CD4-positive, CD25-positive, alpha-beta regulatory T cell (primary cell): ENCODE measurements around the gene NSMF. TPM values are rescaled to one million over a fixed set of nuclear protein-coding genes. Genes with fewer than 3 reads are reported as not detected.
A peak's percentile ranks its signal among the peaks of the same experiment; 100 is the strongest.

ENCODE experiments used
- ATAC-seq, 2 donors: fragments of 150-1000 bp; cut with Tn5 transposase; one replicate each; pipeline ENCODE4 v1.10.0; 2021; ENCODE audit warnings: low read depth in 2 of 2, moderate number of reproducible peaks in 2 of 2, moderate library complexity in 1 of 2
- DNase-seq, 3 donors: peaks; one replicate each; pipeline versions ENCODE4 v3.0.0 to v3.0.0-alpha.2; 2012 to 2022; ENCODE audit warnings: mixed read lengths in 1 of 3
- H3K27ac ChIP-seq: one replicate; pipeline ENCODE4 v1.7.0; 2013; ENCODE audit warnings: mild to moderate bottlenecking, low read length; ENCODE audit not compliant: insufficient read depth, poor library complexity, severe bottlenecking
- H3K27me3 ChIP-seq: one replicate; pipeline ENCODE4 v1.7.0; 2013; ENCODE audit warnings: low read length; ENCODE audit not compliant: control insufficient read depth, insufficient read depth
- H3K36me3 ChIP-seq: one replicate; pipeline ENCODE4 v1.7.0; 2013; ENCODE audit warnings: mild to moderate bottlenecking, low read length, moderate library complexity; ENCODE audit not compliant: control insufficient read depth, insufficient read depth
- H3K4me1 ChIP-seq: 2 replicates; pipeline ENCODE4 v1.7.0; 2013; ENCODE audit warnings: mild to moderate bottlenecking, low read length; ENCODE audit not compliant: insufficient read depth, control insufficient read depth, poor library complexity, severe bottlenecking
- H3K4me3 ChIP-seq: one replicate; pipeline ENCODE4 v1.7.0; 2013; ENCODE audit warnings: low read depth, mild to moderate bottlenecking, low read length, moderate library complexity
- H3K9me3 ChIP-seq, 2 experiments: 1 replicate in 1 of 2; 2 replicates in 1 of 2; pipeline ENCODE4 v1.7.0; 2013; ENCODE audit warnings: low read length in 2 of 2, mild to moderate bottlenecking in 1 of 2, moderate library complexity in 1 of 2; ENCODE audit not compliant: control insufficient read depth in 2 of 2
- H3K27ac Mint-ChIP-seq, 3 donors: one replicate each; pipeline ENCODE4 v1.8.0; 2020 to 2022; ENCODE audit warnings: mild to moderate bottlenecking in 3 of 3, mixed read lengths in 3 of 3, moderate library complexity in 2 of 3
- H3K27me3 Mint-ChIP-seq: one replicate; pipeline ENCODE4 v1.8.0; 2022; ENCODE audit warnings: mild to moderate bottlenecking, mixed read lengths
- H3K36me3 Mint-ChIP-seq: one replicate; pipeline ENCODE4 v1.8.0; 2020; ENCODE audit warnings: mixed read lengths
- H3K4me1 Mint-ChIP-seq, 4 donors: one replicate each; pipeline ENCODE4 v1.8.0; 2020 to 2022; ENCODE audit warnings: mixed read lengths in 4 of 4, mild to moderate bottlenecking in 1 of 4
- H3K4me3 Mint-ChIP-seq, 4 donors: one replicate each; pipeline ENCODE4 v1.8.0; 2020 to 2022; ENCODE audit warnings: mild to moderate bottlenecking in 4 of 4, mixed read lengths in 4 of 4, moderate library complexity in 3 of 4
- H3K9me3 Mint-ChIP-seq, 7 donors: one replicate each; pipeline ENCODE4 v1.8.0; 2020 to 2022; ENCODE audit warnings: mixed read lengths in 7 of 7, mild to moderate bottlenecking in 3 of 7, moderate library complexity in 2 of 7
- polyA plus RNA-seq, 4 donors: library from polyadenylated mRNA; unstranded; fragments of 300-500 nt; fragmentation: Illumina TruSeq; gene quantifications; one replicate each; pipeline ENCODE4 v1.2.3, GENCODE V29; 2021
- total RNA-seq: library from RNA; stranded (reverse); gene quantifications from one replicate; pipeline ENCODE4 v1.2.3, GENCODE V29; 2022

NSMF gene
- total and polyA plus RNA-seq, 5 donors from 2014 or later, result 9.3 to 109 (median 13.8) TPM

GRCh38 chr9:137461663-137462395 lies 2.7 kb upstream of the NSMF start:
- peaks cover 65% of the 10 kb centered on the region for H3K4me1 ChIP-seq
- no peaks in the 10 kb centered on the region for H3K27me3 ChIP-seq
- Mint-ChIP-seq H3K36me3 (no peaks in the 10 kb centered on the region), H3K4me1 (peaks cover 0 to 38% (median 6%) of the 10 kb centered on the region in 4 donors), H3K4me3 (peak overlapping the region; percentile 87 to 98 (median 88)), H3K27ac (peak overlapping the region; percentile 95 to 98 (median 97)), H3K9me3 (peaks cover 0 to 1% (median 0%) of the 10 kb centered on the region in 7 donors), H3K27me3 (no peaks in the 10 kb centered on the region)
- peak overlapping the region; percentile 94 for H3K27ac ChIP-seq
- H3K4me3 ChIP-seq, result no peak overlapping the region
- H3K36me3 ChIP-seq, result no peaks in the 10 kb centered on the region
- DNase-seq, result peak; percentile 77 to 96 (median 94)
- ATAC-seq, result peak; percentile 78 to 82
- no peaks in the 10 kb centered on the region for H3K9me3 ChIP-seq

- H3K27me3 Mint-ChIP-seq, result no peaks in the 10 kb centered on the region
- Histone ChIP-seq H3K27me3 (no peaks in the 10 kb centered on the region), H3K27ac (peak overlapping the region; percentile 94), H3K4me3 (no peak overlapping the region), H3K4me1 (peaks cover 69% of the 10 kb centered on the region), H3K36me3 (no peaks in the 10 kb centered on the region), H3K9me3 (no peaks in the 10 kb centered on the region)
- no peak for DNase-seq
- peaks cover 0 to 42% (median 6%) of the 10 kb centered on the region in 4 donors for H3K4me1 Mint-ChIP-seq
- H3K36me3 Mint-ChIP-seq, result no peaks in the 10 kb centered on the region
- no peak for ATAC-seq
- H3K4me3 Mint-ChIP-seq, result peak overlapping the region in 3 of 4 donors; percentile 36 to 98 (median 43)
- peaks cover 0 to 1% (median 0%) of the 10 kb centered on the region in 7 donors for H3K9me3 Mint-ChIP-seq
- peak overlapping the region; percentile 86 to 95 (median 87) for H3K27ac Mint-ChIP-seq
These were observed 2.2 kb upstream of the NSMF start for GRCh38 chr9:137461316-137461662.

GRCh38 chr9:137460363-137461315 lies 1.5 kb upstream of the NSMF start:
- ATAC-seq, result no peak
- H3K4me3 Mint-ChIP-seq, result peak overlapping the region; percentile 27 to 98 (median 56)
- no peaks in the 10 kb centered on the region for H3K27me3 ChIP-seq
- H3K27ac Mint-ChIP-seq, result peak overlapping the region; percentile 86 to 95 (median 93)
- H3K4me1 Mint-ChIP-seq, result peaks cover 0 to 43% (median 5%) of the 10 kb centered on the region in 4 donors
- H3K4me1 ChIP-seq, result peaks cover 70% of the 10 kb centered on the region
- no peaks in the 10 kb centered on the region for H3K9me3 ChIP-seq
- peaks cover 0 to 1% (median 0%) of the 10 kb centered on the region in 7 donors for H3K9me3 Mint-ChIP-seq
- H3K27ac ChIP-seq, result peak overlapping the region; percentile 94
- H3K36me3 ChIP-seq, result no peaks in the 10 kb centered on the region
- no peak for DNase-seq
- no peaks in the 10 kb centered on the region for H3K36me3 Mint-ChIP-seq
- H3K27me3 Mint-ChIP-seq, result no peaks in the 10 kb centered on the region
- no peak overlapping the region for H3K4me3 ChIP-seq

- H3K27ac Mint-ChIP-seq, result peak overlapping the region; percentile 60 to 95 (median 93)
- H3K36me3 Mint-ChIP-seq, result no peaks in the 10 kb centered on the region
- H3K9me3 Mint-ChIP-seq, result peaks cover 0 to 1% (median 0%) of the 10 kb centered on the region in 7 donors
- Histone ChIP-seq H3K9me3 (no peaks in the 10 kb centered on the region), H3K27ac (peak overlapping the region; percentile 86), H3K4me3 (peak overlapping the region; percentile 32), H3K4me1 (peaks cover 79% of the 10 kb centered on the region), H3K36me3 (no peaks in the 10 kb centered on the region), H3K27me3 (no peaks in the 10 kb centered on the region)
- peaks cover 0 to 46% (median 5%) of the 10 kb centered on the region in 4 donors for H3K4me1 Mint-ChIP-seq
- no peaks in the 10 kb centered on the region for H3K27me3 Mint-ChIP-seq
- ATAC-seq (no peak), DNase-seq (no peak)
- H3K4me3 Mint-ChIP-seq, result peak overlapping the region; percentile 27 to 77 (median 70)
These were observed 648 bp upstream of the NSMF start for GRCh38 chr9:137459601-137460362.

- Histone ChIP-seq H3K36me3 (no peaks in the 10 kb centered on the region), H3K27me3 (no peaks in the 10 kb centered on the region), H3K9me3 (no peaks in the 10 kb centered on the region), H3K27ac (peak overlapping the region; percentile 60), H3K4me3 (no peak overlapping the region), H3K4me1 (peaks cover 87% of the 10 kb centered on the region)
- peaks cover 0 to 53% (median 5%) of the 10 kb centered on the region in 4 donors for H3K4me1 Mint-ChIP-seq
- DNase-seq (peak in 1 of 3 donors; percentile 25), ATAC-seq (peak; percentile 0 to 3)
- H3K27ac Mint-ChIP-seq, result no peak overlapping the region
- peaks cover 0 to 1% (median 0%) of the 10 kb centered on the region in 7 donors for H3K9me3 Mint-ChIP-seq
- peak overlapping the region in 1 of 4 donors; percentile 84 for H3K4me3 Mint-ChIP-seq
- H3K36me3 Mint-ChIP-seq, result no peaks in the 10 kb centered on the region
- H3K27me3 Mint-ChIP-seq, result no peaks in the 10 kb centered on the region
These were observed 661 bp downstream of the NSMF start for GRCh38 chr9:137458194-137459151.

GRCh38 chr9:137457406-137458193 lies 1.5 kb downstream of the NSMF start:
- H3K27ac ChIP-seq, result no peak overlapping the region
- no peaks in the 10 kb centered on the region for H3K9me3 ChIP-seq
- ATAC-seq (no peak), DNase-seq (no peak)
- Mint-ChIP-seq H3K27ac (no peak overlapping the region), H3K4me3 (peak overlapping the region; percentile 52 to 84 (median 68)), H3K27me3 (no peaks in the 10 kb centered on the region), H3K4me1 (peaks cover 0 to 54% (median 5%) of the 10 kb centered on the region in 4 donors), H3K36me3 (no peaks in the 10 kb centered on the region), H3K9me3 (peaks cover 0 to 1% (median 0%) of the 10 kb centered on the region in 7 donors)
- H3K27me3 ChIP-seq, result no peaks in the 10 kb centered on the region
- peaks cover 87% of the 10 kb centered on the region for H3K4me1 ChIP-seq
- H3K36me3 ChIP-seq, result no peaks in the 10 kb centered on the region
- no peak overlapping the region for H3K4me3 ChIP-seq
